Ishikawa (cell line): ENCODE results near the gene GPR82.

ENCODE experiments used
- CREB1 ChIP-seq: IDR thresholded peaks from 2 replicates; pipeline ENCODE4 v1.6.1; 2012; ENCODE audit warnings: low read depth
- FOXM1 ChIP-seq: IDR thresholded peaks from 2 replicates; pipeline ENCODE4 v1.6.1; 2012; ENCODE audit warnings: low read depth, borderline replicate concordance
- NFIC ChIP-seq: IDR thresholded peaks from 2 replicates; pipeline ENCODE4 v1.6.1; 2012
- RAD21 ChIP-seq: IDR thresholded peaks from 2 replicates; pipeline ENCODE4 v1.6.1; 2012; ENCODE audit warnings: low read depth
- TCF12 ChIP-seq: IDR thresholded peaks from 2 replicates; pipeline ENCODE4 v1.6.1; 2012; ENCODE audit warnings: low read depth
- YY1 ChIP-seq: IDR thresholded peaks from 2 replicates; pipeline ENCODE4 v1.6.1; 2012; ENCODE audit warnings: low read depth
- TF ChIP-seq, protein P1 (sequence below): IDR thresholded peaks from 2 replicates; pipeline ENCODE4 v1.6.1; 2012; ENCODE audit warnings: low read depth, mild to moderate bottlenecking
- TF ChIP-seq, protein P2 (sequence below): IDR thresholded peaks from 2 replicates; pipeline ENCODE4 v1.6.1; 2012

- TF ChIP-seq, protein P1, sequence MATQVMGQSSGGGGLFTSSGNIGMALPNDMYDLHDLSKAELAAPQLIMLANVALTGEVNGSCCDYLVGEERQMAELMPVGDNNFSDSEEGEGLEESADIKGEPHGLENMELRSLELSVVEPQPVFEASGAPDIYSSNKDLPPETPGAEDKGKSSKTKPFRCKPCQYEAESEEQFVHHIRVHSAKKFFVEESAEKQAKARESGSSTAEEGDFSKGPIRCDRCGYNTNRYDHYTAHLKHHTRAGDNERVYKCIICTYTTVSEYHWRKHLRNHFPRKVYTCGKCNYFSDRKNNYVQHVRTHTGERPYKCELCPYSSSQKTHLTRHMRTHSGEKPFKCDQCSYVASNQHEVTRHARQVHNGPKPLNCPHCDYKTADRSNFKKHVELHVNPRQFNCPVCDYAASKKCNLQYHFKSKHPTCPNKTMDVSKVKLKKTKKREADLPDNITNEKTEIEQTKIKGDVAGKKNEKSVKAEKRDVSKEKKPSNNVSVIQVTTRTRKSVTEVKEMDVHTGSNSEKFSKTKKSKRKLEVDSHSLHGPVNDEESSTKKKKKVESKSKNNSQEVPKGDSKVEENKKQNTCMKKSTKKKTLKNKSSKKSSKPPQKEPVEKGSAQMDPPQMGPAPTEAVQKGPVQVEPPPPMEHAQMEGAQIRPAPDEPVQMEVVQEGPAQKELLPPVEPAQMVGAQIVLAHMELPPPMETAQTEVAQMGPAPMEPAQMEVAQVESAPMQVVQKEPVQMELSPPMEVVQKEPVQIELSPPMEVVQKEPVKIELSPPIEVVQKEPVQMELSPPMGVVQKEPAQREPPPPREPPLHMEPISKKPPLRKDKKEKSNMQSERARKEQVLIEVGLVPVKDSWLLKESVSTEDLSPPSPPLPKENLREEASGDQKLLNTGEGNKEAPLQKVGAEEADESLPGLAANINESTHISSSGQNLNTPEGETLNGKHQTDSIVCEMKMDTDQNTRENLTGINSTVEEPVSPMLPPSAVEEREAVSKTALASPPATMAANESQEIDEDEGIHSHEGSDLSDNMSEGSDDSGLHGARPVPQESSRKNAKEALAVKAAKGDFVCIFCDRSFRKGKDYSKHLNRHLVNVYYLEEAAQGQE: no peak
- TF ChIP-seq RAD21 (no peak), NFIC (no peak), YY1 (no peak), FOXM1 (no peak), TCF12 (no peak), CREB1 (no peak)
- TF ChIP-seq, protein P2, sequence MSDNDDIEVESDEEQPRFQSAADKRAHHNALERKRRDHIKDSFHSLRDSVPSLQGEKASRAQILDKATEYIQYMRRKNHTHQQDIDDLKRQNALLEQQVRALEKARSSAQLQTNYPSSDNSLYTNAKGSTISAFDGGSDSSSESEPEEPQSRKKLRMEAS: no peak
These were observed 39.0 kb upstream of the GPR82 start for GRCh38 chrX:41684940-41685339.
